Ascending aorta (tissue), 2 donors: Measurements from ENCODE around the gene AGAP2. TPM values are rescaled to one million over a fixed set of nuclear protein-coding genes. Genes with fewer than 3 reads are reported as not detected.

Experiments used
- DNase-seq, 2 donors: peaks; one replicate each; pipeline ENCODE4 v3.0.0-alpha.2; 2019; ENCODE audit warnings: low spot score in 2 of 2
- H3K27ac ChIP-seq, 2 donors: fragments of 200-600 bp; sonication (generic); one replicate each; pipeline ENCODE4 v1.5.1; 2016 to 2017; ENCODE audit warnings: mild to moderate bottlenecking in 1 of 2
- H3K27me3 ChIP-seq: fragments of 200-600 bp; sonication (generic); one replicate; pipeline ENCODE4 v1.5.1; 2017
- H3K36me3 ChIP-seq, 2 donors: fragments of 200-600 bp; sonication (generic); one replicate each; pipeline ENCODE4 v1.5.1; 2016
- H3K4me1 ChIP-seq, 2 donors: fragments of 200-600 bp; sonication (generic); one replicate each; pipeline ENCODE4 v1.5.1; 2016 to 2017; ENCODE audit warnings: mild to moderate bottlenecking in 1 of 2
- H3K4me3 ChIP-seq, 2 donors: fragments of 200-600 bp; sonication (generic); one replicate each; pipeline ENCODE4 v1.5.1; 2016 to 2017; ENCODE audit warnings: mild to moderate bottlenecking in 1 of 2
- H3K9me3 ChIP-seq, 2 donors: fragments of 200-600 bp; sonication (generic); one replicate each; pipeline ENCODE4 v1.5.1; 2016
- intact Hi-C: fragments of 100-400 bp; cut with DNase I; formaldehyde crosslinking; loops from one replicate; pipeline ENCODE4 v1.15.1; 2023
- total RNA-seq: library from RNA; depleted of rRNA; stranded (reverse); fragments of >200 nt; gene quantifications from one replicate; pipeline ENCODE4 v1.1.0, GENCODE V29; 2016
- TF ChIP-seq, protein P1 (sequence below), 3 experiments: fragments of 200-600 bp in 2 of 3; fragments of 450-650 bp in 1 of 3; sonication (generic) in 2 of 3; IDR thresholded peaks; one replicate each; pipeline ENCODE4 v1.5.1; 2016 to 2019; ENCODE audit warnings: antibody characterized with exemption in 3 of 3, mild to moderate bottlenecking in 1 of 3, moderate library complexity in 1 of 3

The AGAP2 gene
- total RNA-seq, 1 donor from 2014 or later: 11.5 TPM

DNA sequence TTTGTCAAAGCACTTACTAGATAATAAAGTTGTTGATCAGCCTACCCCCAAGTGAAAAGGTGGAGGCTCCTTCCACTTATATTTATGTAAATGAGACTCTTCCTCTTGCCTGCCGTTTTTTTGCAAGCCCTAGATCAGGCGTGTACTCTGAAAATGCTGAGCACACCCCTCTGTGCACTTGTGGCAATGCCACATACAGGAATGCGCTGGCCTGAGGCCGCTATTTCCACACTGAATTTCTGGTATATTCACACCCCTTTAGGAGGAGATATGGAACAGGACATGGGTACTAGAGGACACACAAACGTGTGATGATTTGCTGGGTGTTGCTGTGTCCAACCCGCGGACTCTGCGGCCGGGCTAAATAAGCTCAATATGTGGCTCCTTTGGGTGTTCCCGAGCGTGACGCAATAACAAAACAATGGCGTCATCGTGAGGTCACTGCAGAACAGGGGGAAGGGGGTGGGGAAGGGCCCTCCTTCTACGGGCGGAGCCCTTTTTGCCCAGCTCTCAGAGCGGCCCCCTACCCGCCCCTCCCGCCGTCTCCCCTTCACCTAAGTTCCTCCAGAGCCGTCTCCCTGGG lies 5.7 kb upstream of the AGAP2 start:
- no peaks in the 10 kb centered on the region for H3K9me3 ChIP-seq
- DNase-seq: peak; percentile 42 to 90

DNA sequence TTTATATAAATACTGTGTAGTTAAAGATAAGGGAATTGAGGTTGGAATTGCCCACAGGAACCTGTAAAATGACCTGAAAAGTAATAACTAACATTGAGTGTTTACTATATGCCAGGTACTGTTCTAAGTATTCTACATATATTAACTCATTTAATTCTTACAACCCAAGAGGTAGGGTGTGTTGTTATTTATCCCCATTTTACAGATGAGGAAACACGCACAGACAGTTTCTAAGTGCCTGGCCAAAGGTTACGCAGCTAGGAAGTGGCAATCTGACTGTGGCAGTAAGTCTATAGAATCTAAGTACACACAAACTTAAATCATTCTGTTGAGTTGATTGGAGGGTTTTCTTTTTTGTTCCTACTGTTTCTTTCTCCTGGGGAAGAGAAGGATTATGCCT lies 5.2 kb upstream of the AGAP2 start:
- H3K27ac ChIP-seq: peak overlapping the region in 1 of 2 donors; percentile 98
- H3K36me3 ChIP-seq: peaks cover 14 to 21% of the 10 kb centered on the region in 2 donors
- intact Hi-C loops: loop anchor here (1.0 to 2.0 kb wide), 3 partner anchors 9 to 50 kb away; partner anchors contain the start of gene CDK4
- peaks cover 5% of the 10 kb centered on the region for H3K27me3 ChIP-seq
- TF ChIP-seq, protein P1, sequence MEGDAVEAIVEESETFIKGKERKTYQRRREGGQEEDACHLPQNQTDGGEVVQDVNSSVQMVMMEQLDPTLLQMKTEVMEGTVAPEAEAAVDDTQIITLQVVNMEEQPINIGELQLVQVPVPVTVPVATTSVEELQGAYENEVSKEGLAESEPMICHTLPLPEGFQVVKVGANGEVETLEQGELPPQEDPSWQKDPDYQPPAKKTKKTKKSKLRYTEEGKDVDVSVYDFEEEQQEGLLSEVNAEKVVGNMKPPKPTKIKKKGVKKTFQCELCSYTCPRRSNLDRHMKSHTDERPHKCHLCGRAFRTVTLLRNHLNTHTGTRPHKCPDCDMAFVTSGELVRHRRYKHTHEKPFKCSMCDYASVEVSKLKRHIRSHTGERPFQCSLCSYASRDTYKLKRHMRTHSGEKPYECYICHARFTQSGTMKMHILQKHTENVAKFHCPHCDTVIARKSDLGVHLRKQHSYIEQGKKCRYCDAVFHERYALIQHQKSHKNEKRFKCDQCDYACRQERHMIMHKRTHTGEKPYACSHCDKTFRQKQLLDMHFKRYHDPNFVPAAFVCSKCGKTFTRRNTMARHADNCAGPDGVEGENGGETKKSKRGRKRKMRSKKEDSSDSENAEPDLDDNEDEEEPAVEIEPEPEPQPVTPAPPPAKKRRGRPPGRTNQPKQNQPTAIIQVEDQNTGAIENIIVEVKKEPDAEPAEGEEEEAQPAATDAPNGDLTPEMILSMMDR (IDR thresholded peaks at IDR 0.05): no peak
- peaks cover under 1 to 12% of the 10 kb centered on the region in 2 donors for H3K4me1 ChIP-seq
- no peak for DNase-seq
- peak overlapping the region in 1 of 2 donors; percentile 77 for H3K4me3 ChIP-seq
- no peaks in the 10 kb centered on the region for H3K9me3 ChIP-seq

More for the DNA sequence above, 5.7 kb upstream of the AGAP2 start:
- Histone ChIP-seq H3K36me3 (peaks cover 14 to 26% of the 10 kb centered on the region in 2 donors), H3K4me3 (peak overlapping the region; percentile 77 to 90), H3K27ac (peak overlapping the region; percentile 98 to 100), H3K4me1 (peaks cover 0 to 7% of the 10 kb centered on the region in 2 donors), H3K27me3 (no peaks in the 10 kb centered on the region)
- intact Hi-C loops: loop anchor here (1.0 to 2.0 kb wide), 3 partner anchors 8 to 51 kb away; partner anchors contain the start of gene CDK4
- TF ChIP-seq, protein P1 (IDR thresholded peaks at IDR 0.05): no peak

DNA sequence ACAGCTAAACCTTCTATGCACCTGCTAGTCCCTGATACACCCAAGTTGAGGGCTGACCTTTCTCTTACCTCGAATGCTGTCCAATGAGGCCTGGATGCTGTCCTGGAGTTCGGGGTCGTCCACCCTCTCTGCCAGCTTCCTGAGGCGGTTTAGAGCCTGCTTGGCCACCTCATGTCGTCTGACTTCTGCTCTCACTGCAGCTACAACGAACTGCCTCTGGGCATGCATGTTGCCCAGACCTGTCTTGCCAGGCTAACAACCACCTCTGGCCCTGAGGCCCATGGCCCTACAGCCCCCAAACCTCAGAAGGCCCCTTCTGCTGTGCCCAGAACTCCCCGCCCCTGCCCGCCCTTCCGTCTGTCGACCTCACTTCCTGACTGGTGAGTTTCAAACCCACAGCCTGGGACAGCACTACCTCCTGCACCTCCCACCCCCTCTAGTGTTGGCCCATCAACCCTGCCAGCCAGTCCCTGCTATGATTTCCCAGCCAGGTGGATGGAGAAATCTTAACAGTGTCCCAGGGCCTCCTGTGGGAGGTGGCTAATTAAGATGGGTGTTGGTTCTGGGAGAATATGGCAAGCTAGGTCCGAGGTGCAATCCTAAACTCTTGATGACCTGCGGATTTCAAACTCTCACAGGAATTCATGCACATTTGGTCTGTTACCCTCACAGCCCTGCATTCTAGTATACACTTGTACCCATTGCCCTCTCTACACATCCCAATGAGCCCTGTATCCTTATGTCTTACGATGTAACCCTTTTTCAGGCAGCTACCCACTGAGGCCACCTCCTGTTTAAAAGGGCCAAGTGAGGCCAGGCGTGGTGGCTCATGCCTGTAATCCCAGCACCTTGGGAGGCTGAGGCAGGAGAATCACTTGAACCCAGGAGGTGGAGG lies 3.5 kb upstream of the AGAP2 start:
- DNase-seq: no peak
- peaks cover under 1 to 4% of the 10 kb centered on the region in 2 donors for H3K36me3 ChIP-seq
- H3K4me1 ChIP-seq: peaks cover 17 to 29% of the 10 kb centered on the region in 2 donors
- H3K27ac ChIP-seq: no peak overlapping the region
- H3K9me3 ChIP-seq: no peaks in the 10 kb centered on the region
- peaks cover 22% of the 10 kb centered on the region for H3K27me3 ChIP-seq
- TF ChIP-seq, protein P1 (IDR thresholded peaks at IDR 0.05): no peak
- H3K4me3 ChIP-seq: peak overlapping the region in 1 of 2 donors; percentile 37
- intact Hi-C loops: no loop called here

DNA sequence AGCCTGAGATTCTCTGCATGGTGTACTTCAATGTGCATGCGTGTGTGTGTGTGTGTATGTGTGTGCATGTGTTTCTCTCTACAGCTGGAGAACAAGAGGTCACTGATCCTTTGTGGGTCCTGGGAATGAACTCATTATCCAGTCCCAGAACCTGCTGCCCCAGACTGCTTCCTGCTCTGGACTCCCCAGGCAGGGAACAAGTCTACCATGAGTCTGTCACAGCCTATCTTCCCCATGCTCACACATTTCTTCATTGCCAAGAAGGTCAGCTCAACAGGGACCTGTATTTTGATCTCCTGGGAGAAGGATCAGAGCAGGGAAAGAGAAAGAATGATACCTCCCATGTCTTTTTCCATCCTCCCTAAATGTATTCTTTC lies 2.9 kb upstream of the AGAP2 start:
- TF ChIP-seq, protein P1 (IDR thresholded peaks at IDR 0.05): no peak
- intact Hi-C loops: no loop called here
- H3K4me1 ChIP-seq: peaks cover 18 to 31% of the 10 kb centered on the region in 2 donors
- no peaks in the 10 kb centered on the region for H3K9me3 ChIP-seq
- DNase-seq: no peak
- H3K36me3 ChIP-seq: no peaks in the 10 kb centered on the region
- peaks cover 26% of the 10 kb centered on the region for H3K27me3 ChIP-seq
- H3K27ac ChIP-seq: no peak overlapping the region
- peak overlapping the region in 1 of 2 donors; percentile 37 for H3K4me3 ChIP-seq

DNA sequence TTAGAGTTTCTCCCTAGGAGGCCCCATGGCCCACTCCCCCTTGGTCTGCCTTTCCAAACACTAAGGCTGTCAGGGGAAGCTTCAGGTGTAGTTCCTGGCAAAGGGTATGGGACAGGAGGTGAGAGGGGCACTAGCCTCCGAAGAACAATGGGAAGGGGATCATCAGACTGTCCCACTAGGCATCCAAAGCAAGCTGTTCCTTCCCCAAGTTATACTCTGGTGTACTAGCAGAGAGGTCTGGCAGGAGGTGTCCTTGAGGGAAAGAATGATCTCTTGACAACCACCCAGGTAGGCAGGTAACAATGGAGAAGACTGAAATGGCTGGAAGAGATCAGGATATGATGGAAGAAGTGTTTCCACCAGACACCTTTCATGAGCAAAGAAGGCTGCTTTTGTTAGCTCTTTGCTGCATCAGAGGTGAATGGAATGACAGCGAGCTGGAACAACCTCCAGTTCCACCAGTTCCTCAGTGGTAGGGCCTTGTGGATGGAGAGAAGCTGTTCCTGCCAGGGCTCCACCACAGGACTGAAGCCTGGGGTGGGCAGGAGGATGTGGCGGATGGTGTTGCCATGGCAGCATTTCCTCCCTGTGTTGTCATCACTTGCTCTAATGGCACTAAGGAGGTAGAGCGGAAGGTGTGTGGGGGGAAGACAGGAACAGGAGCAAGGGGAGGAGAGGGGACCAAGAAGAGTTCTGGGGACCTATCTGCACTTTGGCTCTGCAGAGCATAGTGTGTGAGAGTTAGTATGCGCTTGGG lies 2.3 kb upstream of the AGAP2 start:
- DNase-seq: peak in 1 of 2 donors; percentile 40
- Histone ChIP-seq H3K4me1 (peaks cover 24 to 31% of the 10 kb centered on the region in 2 donors), H3K9me3 (no peaks in the 10 kb centered on the region), H3K27ac (no peak overlapping the region), H3K36me3 (no peaks in the 10 kb centered on the region), H3K27me3 (peaks cover 26% of the 10 kb centered on the region), H3K4me3 (peak overlapping the region in 1 of 2 donors; percentile 37)
- intact Hi-C loops: no loop called here
- TF ChIP-seq, protein P1 (IDR thresholded peaks at IDR 0.05): no peak
